SU-DHL-6 (cell line): ENCODE measurements around the gene DNAJC11.

Source experiments
- EZH2phosphoT487 ChIP-seq: fragments of 200-600 bp; sonication (generic), shearing (Covaris generic); conservative IDR thresholded peaks from 2 replicates; pipeline ENCODE4 v1.6.1; 2018; ENCODE audit warnings: mild to moderate bottlenecking, antibody characterized with exemption, low read length, moderate library complexity, mixed read lengths
- TF ChIP-seq, protein P1 (sequence below): fragments of 200-600 bp; sonication (generic); IDR thresholded peaks from one replicate; pipeline ENCODE4 v1.5.1; 2017; ENCODE audit warnings: antibody characterized with exemption, mild to moderate bottlenecking, low read length, moderate library complexity; ENCODE audit not compliant: insufficient read depth, poor library complexity, severe bottlenecking

DNA sequence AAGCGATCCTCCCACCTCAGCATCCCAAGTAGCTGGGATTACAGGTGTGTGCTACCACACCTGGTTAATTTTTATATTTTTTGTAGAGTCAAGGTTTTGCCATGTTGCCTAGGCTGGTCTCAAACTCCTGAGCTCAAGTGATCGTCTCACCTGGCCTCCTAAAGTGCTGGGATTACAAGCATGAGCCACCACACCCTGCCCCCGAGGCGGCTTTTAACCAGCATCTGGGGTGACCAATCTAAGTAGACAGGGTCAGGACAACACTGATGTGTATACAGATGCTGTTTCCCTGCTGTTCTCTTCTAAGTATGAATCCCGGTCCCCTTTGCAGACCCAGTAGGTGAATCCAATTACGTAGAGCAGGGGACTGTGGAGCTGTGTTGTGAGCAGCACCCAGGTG is 53.1 kb downstream of the DNAJC11 start:
- TF ChIP-seq, protein P1, sequence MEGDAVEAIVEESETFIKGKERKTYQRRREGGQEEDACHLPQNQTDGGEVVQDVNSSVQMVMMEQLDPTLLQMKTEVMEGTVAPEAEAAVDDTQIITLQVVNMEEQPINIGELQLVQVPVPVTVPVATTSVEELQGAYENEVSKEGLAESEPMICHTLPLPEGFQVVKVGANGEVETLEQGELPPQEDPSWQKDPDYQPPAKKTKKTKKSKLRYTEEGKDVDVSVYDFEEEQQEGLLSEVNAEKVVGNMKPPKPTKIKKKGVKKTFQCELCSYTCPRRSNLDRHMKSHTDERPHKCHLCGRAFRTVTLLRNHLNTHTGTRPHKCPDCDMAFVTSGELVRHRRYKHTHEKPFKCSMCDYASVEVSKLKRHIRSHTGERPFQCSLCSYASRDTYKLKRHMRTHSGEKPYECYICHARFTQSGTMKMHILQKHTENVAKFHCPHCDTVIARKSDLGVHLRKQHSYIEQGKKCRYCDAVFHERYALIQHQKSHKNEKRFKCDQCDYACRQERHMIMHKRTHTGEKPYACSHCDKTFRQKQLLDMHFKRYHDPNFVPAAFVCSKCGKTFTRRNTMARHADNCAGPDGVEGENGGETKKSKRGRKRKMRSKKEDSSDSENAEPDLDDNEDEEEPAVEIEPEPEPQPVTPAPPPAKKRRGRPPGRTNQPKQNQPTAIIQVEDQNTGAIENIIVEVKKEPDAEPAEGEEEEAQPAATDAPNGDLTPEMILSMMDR: no peak
- TF ChIP-seq EZH2phosphoT487: no peak
